ENCODE results near the gene MAGEB6.
"Not testable (repeated sequence)": the region's sequence is repeated elsewhere in the genome, so short reads cannot be mapped to it uniquely, and the experiment has no call there.

MAGEB6 gene, protein sequence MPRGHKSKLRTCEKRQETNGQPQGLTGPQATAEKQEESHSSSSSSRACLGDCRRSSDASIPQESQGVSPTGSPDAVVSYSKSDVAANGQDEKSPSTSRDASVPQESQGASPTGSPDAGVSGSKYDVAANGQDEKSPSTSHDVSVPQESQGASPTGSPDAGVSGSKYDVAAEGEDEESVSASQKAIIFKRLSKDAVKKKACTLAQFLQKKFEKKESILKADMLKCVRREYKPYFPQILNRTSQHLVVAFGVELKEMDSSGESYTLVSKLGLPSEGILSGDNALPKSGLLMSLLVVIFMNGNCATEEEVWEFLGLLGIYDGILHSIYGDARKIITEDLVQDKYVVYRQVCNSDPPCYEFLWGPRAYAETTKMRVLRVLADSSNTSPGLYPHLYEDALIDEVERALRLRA
- 0 to 0.07 (median 0) reads per million in 9 experiments for total RNA-seq

DNA sequence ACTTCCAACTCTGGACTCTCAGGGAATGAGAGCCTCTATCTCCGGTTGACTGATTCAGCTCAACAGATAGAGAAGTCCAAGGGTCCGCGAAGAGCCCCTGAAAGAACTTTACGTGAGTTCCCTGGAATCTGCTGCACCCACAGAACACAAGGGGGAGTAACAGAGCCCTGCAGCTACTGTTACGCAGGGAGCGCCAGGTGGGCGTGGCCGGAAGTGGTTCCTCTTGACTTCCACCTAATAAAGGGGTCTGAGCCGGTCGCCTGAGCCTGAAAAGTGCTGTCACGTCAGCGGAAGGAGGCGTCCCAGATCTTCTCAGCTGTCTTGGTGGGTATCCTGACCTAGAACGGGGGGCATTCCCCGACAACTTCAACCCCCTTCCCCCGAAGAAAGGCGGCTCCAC, at the start of gene MAGEB6:
Gene MAGEB6, plus strand, starts transcription at position 237 of the 400 bp plus-strand sequence. CDS start 1,407 bp downstream, outside the sequence.
- no peaks in the 10 kb centered on the region for H3K36me3 Mint-ChIP-seq (ENCODE audit: insufficient read depth)
- DNase-seq (no peak), ATAC-seq (replicated peaks) (no peak)
- no peaks in the 10 kb centered on the region for H3K27me3 Mint-ChIP-seq
- no peak within 1 kb of the TSS for H3K4me3 Mint-ChIP-seq
- H3K9me3 Mint-ChIP-seq = no peaks in the 10 kb centered on the region
- H3K4me1 Mint-ChIP-seq (ENCODE audit: low read depth in 2 of 2) = no peaks in the 10 kb centered on the region
- no peak within 1 kb of the TSS for H3K27ac Mint-ChIP-seq

DNA sequence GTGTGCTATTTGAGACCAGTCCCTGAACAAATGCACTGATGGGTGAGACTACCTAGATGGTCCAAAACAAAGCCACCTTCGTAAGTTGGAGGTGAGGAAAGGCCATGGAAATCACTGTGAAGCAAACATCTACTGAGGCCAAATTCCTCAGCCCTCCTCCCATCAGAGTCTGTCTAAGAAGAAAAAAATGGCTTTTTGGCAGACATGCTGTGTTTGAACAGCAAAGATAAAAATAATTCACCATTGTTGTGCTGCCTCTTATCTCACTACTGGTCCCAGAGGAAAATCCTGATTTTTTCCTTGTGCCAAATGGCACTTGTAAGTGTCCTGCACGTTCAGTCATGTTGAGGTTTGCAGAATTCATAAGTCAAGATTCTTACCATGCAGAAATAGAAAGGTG, 46.2 kb upstream of the MAGEB6 start:
- H3K27ac Mint-ChIP-seq = no peak overlapping the region
- H3K27me3 Mint-ChIP-seq = no peaks in the 10 kb centered on the region
- no peak overlapping the region for H3K4me3 Mint-ChIP-seq
- no peaks in the 10 kb centered on the region for H3K9me3 Mint-ChIP-seq
- no peak for DNase-seq
- ATAC-seq (replicated peaks) = no peak
- no peaks in the 10 kb centered on the region for H3K4me1 Mint-ChIP-seq (ENCODE audit: low read depth in 2 of 2)
- no peaks in the 10 kb centered on the region for H3K36me3 Mint-ChIP-seq (ENCODE audit: insufficient read depth)

DNA sequence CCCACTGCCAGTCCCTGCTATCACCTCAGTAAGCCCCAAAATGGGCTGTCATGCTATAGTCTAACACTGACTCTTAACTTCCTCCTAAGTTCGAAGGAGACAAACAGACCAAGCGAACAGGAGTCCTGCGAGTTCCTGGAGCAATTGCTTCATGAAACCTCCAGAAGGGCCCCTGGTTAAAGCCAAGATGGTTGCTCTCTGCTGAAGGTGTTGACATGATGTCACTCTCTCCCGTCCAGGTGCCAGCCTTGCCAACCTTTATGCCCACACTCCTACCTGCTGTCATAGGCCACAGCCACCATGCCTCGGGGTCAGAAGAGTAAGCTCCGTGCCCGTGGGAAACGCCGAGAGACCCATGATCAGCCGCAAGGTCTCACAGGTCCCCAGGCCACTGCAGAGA, 31.9 kb upstream of the MAGEB6 start, which contains the start of gene MAGEB6B:
Gene MAGEB6B, plus strand, starts transcription at position 301 of the 400 bp plus-strand sequence. Its CDS starts 0 bp downstream, at position 301.
- Mint-ChIP-seq H3K4me3 (no peak within 1 kb of the TSS), H3K36me3 (ENCODE audit: insufficient read depth) (no peaks in the 10 kb centered on the region), H3K27me3 (no peaks in the 10 kb centered on the region), H3K9me3 (peaks cover 0 to 3% of the 10 kb centered on the region in 2 donors), H3K27ac (no peak within 1 kb of the TSS), H3K4me1 (ENCODE audit: low read depth in 2 of 2) (no peaks in the 10 kb centered on the region)
- ATAC-seq (replicated peaks) = no peak
- no peak for DNase-seq

DNA sequence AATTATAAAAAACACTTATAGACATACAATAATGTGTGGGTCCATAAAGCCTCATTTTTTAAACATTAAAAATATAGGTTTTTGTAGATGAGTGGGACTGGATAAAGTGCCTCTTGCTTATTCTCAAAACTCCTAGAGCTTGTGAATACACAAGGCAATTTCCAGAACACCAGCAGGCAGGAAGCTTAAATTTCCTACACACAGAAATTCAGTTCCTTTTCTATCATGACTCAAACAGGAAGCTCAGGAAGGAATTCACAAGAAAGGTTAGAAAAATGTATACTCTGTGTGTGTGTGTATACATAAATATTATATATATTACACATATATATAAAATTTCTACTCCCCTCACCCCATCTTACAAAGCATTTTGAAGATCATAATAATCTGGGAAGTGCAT, 11.3 kb downstream of the MAGEB6 start:
- H3K27me3 Mint-ChIP-seq = no peaks in the 10 kb centered on the region
- no peaks in the 10 kb centered on the region for H3K36me3 Mint-ChIP-seq (ENCODE audit: insufficient read depth)
- H3K27ac Mint-ChIP-seq = no peak overlapping the region
- DNase-seq = no peak
- ATAC-seq (replicated peaks) = no peak
- no peaks in the 10 kb centered on the region for H3K9me3 Mint-ChIP-seq
- H3K4me3 Mint-ChIP-seq = no peak overlapping the region
- H3K4me1 Mint-ChIP-seq (ENCODE audit: low read depth in 2 of 2) = no peaks in the 10 kb centered on the region

DNA sequence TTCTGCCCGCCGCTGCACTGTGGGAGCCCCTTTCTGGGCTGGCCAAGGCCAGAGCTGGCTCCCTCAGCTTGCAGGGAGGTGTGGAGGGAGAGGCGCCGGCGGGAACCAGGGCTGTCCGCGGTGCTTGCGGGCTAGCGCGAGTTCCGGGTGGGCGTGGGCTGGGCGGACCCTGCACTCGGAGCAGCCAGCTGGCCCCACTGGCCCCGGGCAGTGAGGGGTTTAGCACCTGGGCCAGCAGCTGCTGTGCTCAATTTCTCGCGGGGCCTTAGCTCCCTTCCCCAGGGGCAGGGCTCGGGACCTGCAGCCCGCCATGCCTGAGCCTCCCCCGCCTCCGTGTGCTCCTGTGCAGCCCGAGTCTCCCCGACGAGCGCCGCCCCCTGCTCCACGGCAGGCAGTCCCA, 12.5 kb downstream of the MAGEB6 start:
- not testable (repeated sequence) for H3K27ac Mint-ChIP-seq; H3K9me3 Mint-ChIP-seq; DNase-seq; H3K27me3 Mint-ChIP-seq; H3K4me3 Mint-ChIP-seq; H3K36me3 Mint-ChIP-seq (ENCODE audit: insufficient read depth); ATAC-seq (replicated peaks); H3K4me1 Mint-ChIP-seq (ENCODE audit: low read depth in 2 of 2)

DNA sequence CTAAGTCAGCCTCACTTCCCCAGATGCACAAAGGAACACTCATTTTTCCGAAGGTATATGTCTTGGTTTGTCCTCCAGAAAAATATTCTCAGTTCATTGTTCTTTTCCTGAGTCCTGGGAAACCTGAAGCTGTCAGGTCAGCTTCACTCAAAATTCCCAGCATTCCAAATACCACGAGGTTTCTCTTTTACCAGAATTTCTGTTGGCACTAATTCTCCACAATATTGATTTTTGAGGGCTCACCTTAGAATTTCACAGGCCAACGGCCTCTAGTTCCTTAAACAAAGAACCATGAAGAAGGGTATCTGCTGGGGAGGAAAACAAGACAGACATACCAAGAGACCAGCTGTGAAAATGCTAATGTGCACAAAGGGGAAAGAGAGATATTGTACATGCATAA, 15.8 kb downstream of the MAGEB6 start:
- DNase-seq = no peak
- Mint-ChIP-seq H3K9me3 (peaks cover 0 to 3% of the 10 kb centered on the region in 2 donors), H3K27me3 (no peaks in the 10 kb centered on the region), H3K4me3 (no peak overlapping the region), H3K4me1 (ENCODE audit: low read depth in 2 of 2) (no peaks in the 10 kb centered on the region), H3K36me3 (ENCODE audit: insufficient read depth) (peaks cover 5% of the 10 kb centered on the region), H3K27ac (no peak overlapping the region)
- ATAC-seq (replicated peaks) = no peak

DNA sequence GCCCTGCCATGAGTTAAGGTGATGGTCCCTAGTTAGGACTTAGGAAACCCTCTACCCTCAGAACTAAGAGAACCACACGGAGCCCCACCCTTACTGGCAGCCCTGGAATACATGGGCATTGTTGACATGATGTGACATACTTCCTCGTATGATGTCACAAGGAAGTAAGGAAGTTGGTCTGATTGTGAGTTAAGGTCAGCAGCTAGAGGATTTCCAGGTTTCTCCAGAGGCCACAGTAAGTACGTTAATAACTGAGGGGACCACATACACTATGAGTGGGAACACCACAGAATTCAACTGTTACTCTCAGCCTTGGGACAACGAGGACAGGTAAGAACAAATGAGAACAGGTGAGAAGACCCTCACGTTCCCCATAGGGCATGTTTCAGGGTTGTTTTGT, 23.6 kb downstream of the MAGEB6 start, which contains the start of gene MAGEB5:
Gene MAGEB5, plus strand, starts transcription at position 301 of the 400 bp plus-strand sequence. CDS start 1,133 bp downstream, outside the sequence.
- Mint-ChIP-seq H3K36me3 (ENCODE audit: insufficient read depth) (no peaks in the 10 kb centered on the region), H3K4me1 (ENCODE audit: low read depth in 2 of 2) (no peaks in the 10 kb centered on the region), H3K27ac (no peak within 1 kb of the TSS), H3K4me3 (no peak within 1 kb of the TSS), H3K27me3 (no peaks in the 10 kb centered on the region), H3K9me3 (peaks cover 2 to 7% of the 10 kb centered on the region in 2 donors)
- ATAC-seq (replicated peaks) (no peak), DNase-seq (no peak)

DNA sequence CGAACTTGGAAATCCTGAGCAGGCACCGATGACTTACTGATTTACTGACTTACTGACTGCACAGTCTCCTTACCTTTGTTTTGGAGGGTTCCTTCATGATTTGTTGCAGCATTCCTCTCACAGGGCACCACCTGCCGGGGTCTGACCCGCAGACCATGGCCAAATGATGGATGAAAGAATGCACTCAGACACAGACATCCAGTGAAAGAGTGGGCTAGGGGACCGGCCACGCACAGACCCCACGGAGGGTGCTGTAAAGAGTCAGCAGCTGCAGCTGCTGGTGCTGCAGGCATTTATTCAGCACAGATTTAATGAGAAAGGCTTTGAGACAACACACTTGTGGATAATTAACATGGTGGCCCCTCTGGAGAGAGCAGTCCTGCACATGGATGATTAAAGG, 27.1 kb downstream of the MAGEB6 start:
- DNase-seq = no peak
- Mint-ChIP-seq H3K27ac (no peak overlapping the region), H3K27me3 (no peaks in the 10 kb centered on the region)

DNA sequence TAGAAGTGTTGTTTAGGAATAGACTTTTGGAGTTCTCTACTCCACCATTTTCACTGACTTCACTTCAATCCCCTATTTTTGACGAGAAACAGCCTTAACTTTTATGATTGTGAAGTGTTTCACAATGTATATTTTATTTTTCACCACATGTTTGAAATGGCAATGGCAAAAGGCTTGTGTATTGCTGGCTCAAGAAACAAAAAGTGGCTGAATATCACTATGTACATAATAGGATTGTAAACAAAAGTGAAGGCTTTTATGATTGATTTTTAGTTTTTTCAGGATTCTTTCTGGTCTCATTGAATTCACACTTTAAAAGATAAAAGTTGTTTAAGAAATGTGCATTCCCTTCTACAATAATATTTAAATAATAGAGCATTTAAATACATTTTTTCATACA, 41.9 kb downstream of the MAGEB6 start:
- Mint-ChIP-seq H3K27me3 (no peaks in the 10 kb centered on the region), H3K4me3 (no peak overlapping the region), H3K9me3 (no peaks in the 10 kb centered on the region), H3K4me1 (ENCODE audit: low read depth in 2 of 2) (no peaks in the 10 kb centered on the region), H3K36me3 (ENCODE audit: insufficient read depth) (no peaks in the 10 kb centered on the region), H3K27ac (no peak overlapping the region)
- ATAC-seq (replicated peaks) (no peak), DNase-seq (no peak)

More for the DNA sequence above, 27.1 kb downstream of the MAGEB6 start:
- H3K4me3 Mint-ChIP-seq = no peak overlapping the region
- no peaks in the 10 kb centered on the region for H3K36me3 Mint-ChIP-seq (ENCODE audit: insufficient read depth)
- no peaks in the 10 kb centered on the region for H3K4me1 Mint-ChIP-seq (ENCODE audit: low read depth in 2 of 2)
- H3K9me3 Mint-ChIP-seq = peaks cover 0 to 2% of the 10 kb centered on the region in 2 donors
- ATAC-seq (replicated peaks) = no peak
